ELF-1 (cell line): ENCODE measurements around the gene SDR42E1.
"Not testable (repeated sequence)": the region's sequence is repeated elsewhere in the genome, so short reads cannot be mapped to it uniquely, and the experiment has no call there.

ENCODE experiments used
- DNase-seq: peaks from one replicate; pipeline ENCODE4 v3.0.0-alpha.2; 2016; ENCODE audit warnings: low read depth, low spot score

The SDR42E1 gene

GRCh38 chr16:82005027-82005830 lies 6.0 kb downstream of the SDR42E1 start:
- no peak for DNase-seq

GRCh38 chr16:82004601-82005000 lies 6.7 kb downstream of the SDR42E1 start:
- no peak for DNase-seq

- DNase-seq: no peak
These were observed 8.4 kb downstream of the SDR42E1 start for GRCh38 chr16:82002831-82003230.

- no peak for DNase-seq
These were observed 13.5 kb downstream of the SDR42E1 start for GRCh38 chr16:81997738-81998137.

- peak; percentile 50 for DNase-seq
These were observed 14.4 kb downstream of the SDR42E1 start for GRCh38 chr16:81996664-81997509.

- no peak for DNase-seq
These were observed 15.6 kb downstream of the SDR42E1 start for GRCh38 chr16:81995651-81996050.

- DNase-seq: no peak
These were observed 16.8 kb downstream of the SDR42E1 start for GRCh38 chr16:81994485-81994884.

- no peak for DNase-seq
These were observed 18.4 kb downstream of the SDR42E1 start for GRCh38 chr16:81992859-81993258.

- no peak for DNase-seq
These were observed 23.6 kb downstream of the SDR42E1 start for GRCh38 chr16:81987706-81988105.

- no peak for DNase-seq
These were observed 24.1 kb downstream of the SDR42E1 start for GRCh38 chr16:81987121-81987520.

- not testable (repeated sequence) for DNase-seq
These were observed 33.8 kb downstream of the SDR42E1 start for GRCh38 chr16:81977335-81977942.

- DNase-seq: no peak
These were observed 35.6 kb downstream of the SDR42E1 start for GRCh38 chr16:81975637-81976036.

- DNase-seq: peak; percentile 15
These were observed 37.5 kb downstream of the SDR42E1 start for GRCh38 chr16:81973737-81974136.

- DNase-seq: no peak
These were observed 39.4 kb downstream of the SDR42E1 start for GRCh38 chr16:81971853-81972252.

GRCh38 chr16:81967358-81967757 lies 43.9 kb downstream of the SDR42E1 start:
- no peak for DNase-seq

- DNase-seq: no peak
These were observed 46.5 kb downstream of the SDR42E1 start for GRCh38 chr16:81964808-81965207.

GRCh38 chr16:81956213-81956948 lies 54.9 kb downstream of the SDR42E1 start:
- no peak for DNase-seq

GRCh38 chr16:81951564-81951963 lies 59.7 kb downstream of the SDR42E1 start:
- DNase-seq: no peak

GRCh38 chr16:81946206-81946605 lies 65.1 kb downstream of the SDR42E1 start:
- DNase-seq: no peak

GRCh38 chr16:81945665-81946064 lies 65.6 kb downstream of the SDR42E1 start:
- no peak for DNase-seq

GRCh38 chr16:81942007-81942601 lies 69.2 kb downstream of the SDR42E1 start:
- DNase-seq: no peak
